ENCODE measurements around the gene SHROOM2.
"Not testable (repeated sequence)": the region's sequence is repeated elsewhere in the genome, so short reads cannot be mapped to it uniquely, and the experiment has no call there.

The SHROOM2 gene

DNA sequence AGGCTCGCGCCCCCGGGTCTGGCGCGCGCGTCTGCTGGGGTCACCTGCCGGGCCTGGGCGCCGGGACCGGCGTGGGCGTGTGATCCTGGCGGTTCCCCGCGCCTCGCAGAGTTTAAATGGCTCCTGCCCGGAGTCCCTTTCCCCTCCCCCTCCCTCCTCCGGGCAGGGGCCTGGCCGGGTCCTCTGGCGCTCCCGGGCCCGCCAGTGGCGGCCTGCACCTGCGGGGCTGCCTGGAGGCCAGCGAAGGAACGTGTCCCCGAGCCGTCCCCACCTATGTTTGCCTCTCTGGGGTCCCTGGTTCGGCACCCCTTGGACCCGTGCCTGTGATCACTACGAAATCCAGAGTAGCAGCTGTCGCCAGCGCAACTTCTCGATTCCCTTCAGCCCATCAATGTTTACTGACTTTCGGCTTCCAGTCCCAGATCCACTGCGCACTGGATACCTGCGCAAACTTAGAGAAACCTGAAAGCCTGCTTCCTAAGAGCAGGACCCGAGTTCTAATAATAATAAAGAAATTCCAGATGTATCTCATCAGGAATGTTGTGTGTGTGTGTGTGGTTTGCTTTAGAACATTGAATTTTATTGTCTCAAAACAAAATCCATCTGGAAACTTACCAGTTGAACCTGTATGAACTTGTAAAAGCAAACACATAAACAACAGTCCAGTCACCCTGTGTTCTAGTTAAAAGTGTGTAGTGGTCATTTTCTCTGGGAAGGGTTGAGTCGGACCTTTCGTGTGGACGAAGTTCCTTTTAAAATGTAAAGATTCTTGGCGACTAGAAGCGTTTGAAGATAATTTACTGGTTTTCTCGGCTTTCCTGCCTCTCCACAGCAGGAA is 788 bp downstream of the SHROOM2 start:
- DNase-seq: no peak

DNA sequence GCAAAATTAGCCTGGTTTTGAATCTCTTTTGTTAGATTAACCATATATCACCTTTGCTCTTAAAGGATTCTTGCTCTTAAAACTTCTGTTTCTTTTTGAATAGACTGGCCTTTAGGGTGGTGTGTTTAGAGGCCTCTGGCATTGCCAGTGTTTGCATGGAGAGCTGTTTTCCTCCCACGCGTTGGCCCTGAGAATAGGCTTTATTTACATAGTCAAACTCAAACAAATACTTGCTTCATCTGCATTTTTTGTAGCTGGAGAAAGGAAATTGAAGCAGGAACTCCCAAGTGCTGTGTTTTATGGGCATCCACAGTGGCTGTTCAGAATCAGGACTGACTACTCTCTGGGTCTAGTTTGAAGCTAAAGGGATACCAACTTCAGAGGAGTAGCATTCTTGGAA is 2.7 kb downstream of the SHROOM2 start:
- no peak for DNase-seq

DNA sequence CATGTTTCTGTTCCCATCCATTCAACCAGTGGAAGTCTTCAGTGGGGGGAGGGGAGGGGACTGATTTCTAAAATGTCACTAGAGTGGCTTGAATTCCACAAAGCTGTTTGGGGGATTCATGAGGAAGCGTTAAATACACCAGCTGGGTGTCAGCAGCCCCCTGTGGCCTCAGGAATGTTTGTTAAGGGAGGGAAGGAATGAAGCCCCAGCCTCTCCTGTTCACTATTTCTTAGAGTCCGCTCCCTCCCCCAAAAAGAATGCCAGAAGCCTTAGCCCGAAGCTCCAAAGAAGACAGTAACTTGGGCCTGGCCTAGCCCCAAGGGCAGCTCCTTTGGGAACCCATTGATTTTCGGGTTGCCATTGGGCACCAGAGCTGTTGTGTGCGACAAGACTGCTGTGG is 3.3 kb downstream of the SHROOM2 start:
- DNase-seq: no peak

DNA sequence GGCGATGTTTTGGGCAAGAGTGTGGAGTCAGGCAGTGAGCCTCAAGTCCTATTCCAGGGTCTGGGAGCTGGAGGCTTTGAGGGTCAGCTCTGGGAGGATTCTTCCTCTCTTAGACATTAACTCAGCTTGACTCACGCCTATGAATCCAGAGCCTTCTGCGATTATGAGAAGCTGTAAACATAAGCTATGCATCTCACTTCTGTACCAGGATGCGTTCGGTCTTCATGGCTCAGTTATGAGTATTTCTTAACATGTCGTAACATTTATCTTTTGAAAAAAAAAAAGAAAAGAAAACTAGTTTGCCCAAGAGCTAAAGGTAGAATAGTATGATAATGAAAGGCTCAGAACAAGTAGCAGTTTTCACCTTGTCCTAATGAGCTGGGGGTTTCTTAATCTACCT is 4.6 kb downstream of the SHROOM2 start:
- DNase-seq: no peak

DNA sequence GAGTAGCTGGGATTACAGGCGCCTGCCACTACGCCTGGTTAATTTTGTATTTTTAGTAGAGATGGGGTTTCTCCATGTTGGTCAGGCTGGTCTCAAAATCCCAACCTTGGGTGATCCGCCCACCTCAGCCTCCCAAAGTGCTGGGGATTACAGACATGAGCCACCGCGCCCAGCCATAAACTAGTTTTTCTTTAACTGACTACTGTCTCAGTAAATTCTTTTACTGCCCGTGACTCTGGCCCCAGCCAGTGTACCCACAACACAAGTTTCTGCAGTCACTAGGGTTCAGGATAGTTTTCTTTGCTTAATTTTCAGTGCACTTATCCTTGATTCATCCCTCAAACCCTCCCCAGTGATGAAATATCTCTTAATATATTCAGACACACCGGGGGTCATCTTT is 8.3 kb downstream of the SHROOM2 start:
- DNase-seq: no peak

DNA sequence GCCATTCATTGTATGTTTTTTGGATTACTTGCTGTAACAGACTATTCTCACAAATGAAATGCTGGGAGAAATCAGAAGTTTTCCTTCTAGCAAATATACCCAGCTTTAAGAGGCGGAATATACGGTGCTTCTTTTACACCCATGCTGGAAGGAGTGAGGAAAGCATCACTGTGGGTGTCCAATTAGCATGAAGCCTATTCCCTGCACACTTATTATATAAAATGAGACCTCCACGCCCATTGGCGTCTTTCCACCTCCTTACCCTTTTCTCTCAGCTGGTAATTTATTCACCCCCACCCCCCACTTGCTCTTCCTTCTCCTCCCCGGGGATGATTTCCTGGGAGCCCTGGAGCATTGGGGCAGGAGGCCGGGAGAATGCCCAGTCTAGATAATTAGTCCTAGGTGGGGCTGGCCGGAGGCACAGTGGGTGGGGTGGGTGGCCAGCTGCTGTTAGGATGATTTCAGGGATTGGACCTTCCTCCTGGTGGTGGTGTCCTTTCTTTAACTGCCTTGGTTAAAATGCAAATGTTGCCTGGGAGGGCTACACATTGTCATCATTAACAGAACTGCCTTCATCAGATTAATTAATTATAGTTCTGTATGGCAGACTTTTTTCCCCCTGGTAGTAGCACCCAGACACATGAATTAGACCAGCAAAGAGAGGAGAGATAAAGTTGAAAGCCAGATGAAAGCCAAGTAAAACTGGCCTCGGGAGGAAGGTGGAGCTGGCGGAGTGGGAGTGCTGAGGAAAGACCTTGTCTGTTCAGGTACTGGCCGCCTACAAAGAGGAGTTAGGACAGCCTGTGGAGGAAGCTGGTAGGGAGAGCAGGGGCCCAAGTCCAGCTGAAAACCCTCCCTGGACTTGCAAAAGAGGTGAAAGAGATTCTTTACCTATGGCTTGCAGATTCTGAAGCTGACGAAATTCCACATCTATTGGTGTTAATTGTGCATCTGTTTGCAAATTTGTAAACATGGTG is 11.4 kb downstream of the SHROOM2 start:
- DNase-seq: no peak

DNA sequence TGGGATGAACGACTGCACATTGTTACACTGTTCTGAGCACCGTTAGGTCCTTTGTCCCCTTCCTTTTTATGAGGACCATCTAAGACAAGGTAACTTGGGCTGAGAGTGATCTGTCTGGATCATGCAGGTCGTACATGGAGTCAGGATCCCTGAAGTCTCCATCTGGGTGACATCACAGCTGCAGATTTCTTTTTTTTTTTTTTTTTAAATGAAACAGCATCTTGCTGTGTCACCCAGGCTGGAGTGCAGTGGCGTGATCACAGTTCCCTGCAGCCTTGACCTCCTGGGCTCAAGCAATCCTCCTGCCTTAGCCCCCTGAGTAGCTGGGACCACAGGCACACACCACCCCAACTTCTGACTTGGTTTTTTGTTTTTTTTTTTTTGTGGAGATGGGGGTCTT is 16.5 kb downstream of the SHROOM2 start:
- no peak for DNase-seq

DNA sequence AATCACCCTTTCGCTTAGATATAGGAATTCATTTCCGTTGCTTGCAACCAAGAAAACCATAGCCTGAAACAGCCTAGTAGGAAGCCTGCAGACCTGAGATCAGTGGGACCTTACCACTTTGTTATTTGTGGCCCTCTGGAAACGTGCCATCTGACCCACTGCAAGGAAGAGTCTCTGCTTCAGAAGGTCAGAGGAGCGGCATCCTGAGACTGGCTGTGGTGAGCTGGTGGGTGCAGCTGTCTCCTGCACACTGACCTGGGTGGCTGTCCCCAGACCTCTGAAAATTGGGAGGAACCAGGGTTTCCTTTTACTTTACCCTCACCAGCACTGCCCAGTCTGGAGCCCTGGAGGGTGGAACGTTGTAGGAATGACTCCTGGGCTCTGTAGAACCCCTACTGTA is 18.2 kb downstream of the SHROOM2 start:
- DNase-seq: no peak

DNA sequence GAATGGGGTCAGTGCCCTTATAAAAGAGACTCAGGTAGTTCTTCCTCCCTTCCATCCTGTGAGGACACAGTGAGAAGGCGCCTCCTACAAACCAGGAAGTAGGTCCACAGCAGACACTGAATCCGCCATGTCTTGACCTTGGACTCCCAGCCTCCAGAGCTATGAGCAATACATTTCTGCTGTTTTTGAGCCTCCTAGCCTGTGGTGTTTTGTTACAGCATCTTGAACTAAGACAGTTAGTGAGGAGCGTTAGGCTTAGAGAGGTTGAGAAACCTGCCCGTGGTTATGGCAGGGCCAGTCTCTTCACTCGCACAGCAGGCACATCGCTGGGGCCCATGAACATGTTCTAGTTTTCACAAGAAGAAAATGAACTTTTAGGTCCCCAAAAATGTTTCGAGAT is 19.7 kb downstream of the SHROOM2 start:
- no peak for DNase-seq

DNA sequence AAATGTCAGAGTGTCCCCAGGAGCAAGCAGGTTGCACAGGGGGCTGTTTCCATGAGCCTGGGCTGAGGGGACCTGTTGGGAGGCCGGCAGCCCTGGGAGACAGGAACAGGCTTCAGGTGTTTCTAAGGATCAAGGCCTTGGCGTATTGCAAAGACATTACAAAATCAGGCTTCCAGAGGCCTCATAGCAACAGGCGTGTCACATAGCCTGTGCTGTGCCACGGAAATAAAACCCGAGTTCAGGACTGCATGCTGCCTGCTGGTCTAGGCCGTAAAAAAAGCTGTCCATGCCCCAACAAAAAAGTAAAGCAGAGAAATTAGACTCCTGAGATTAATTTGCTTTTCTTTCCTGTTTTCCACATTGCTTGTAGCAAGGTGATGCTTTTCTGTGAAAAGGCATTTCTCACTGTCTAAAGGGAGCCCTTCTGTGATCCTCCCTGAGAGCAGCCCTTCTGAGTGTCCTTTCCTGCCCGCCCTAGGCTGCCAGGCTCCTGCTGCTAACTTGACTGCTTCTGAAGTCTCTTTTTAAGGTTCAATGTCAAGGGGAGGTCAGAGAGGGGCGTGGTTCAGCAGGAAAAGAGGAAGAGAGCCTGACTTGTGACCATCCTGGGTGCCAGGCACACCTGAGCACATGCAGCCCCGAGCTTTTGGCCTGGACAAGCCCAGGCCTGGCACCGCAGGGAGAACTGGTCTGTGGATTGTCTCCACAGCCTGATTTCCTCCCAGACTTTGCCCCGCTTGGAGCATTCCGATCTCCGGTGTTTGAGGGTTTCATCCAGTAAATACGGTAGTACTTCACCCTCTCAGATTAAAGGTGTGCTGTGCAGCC is 21.3 kb downstream of the SHROOM2 start:
- no peak for DNase-seq

DNA sequence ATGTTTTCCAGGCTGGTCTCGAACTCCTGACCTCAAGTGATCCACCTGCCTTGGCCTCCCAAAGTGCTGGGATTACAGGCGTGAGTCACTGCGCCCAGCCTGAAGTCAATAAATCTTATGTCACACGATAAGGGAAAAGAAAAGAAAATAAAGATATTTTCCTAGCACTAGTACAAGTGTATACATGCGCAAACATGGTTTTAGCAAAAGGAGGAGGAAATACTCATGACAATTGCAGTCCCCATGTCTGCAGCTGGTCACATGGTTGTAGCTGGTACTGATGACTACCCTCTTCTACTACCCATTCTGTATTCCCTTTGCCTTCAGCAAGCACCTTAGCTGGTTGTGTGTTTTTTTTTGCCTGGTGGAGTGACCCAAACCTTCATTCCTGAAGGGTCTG is 23.6 kb downstream of the SHROOM2 start:
- not testable (repeated sequence) for DNase-seq

DNA sequence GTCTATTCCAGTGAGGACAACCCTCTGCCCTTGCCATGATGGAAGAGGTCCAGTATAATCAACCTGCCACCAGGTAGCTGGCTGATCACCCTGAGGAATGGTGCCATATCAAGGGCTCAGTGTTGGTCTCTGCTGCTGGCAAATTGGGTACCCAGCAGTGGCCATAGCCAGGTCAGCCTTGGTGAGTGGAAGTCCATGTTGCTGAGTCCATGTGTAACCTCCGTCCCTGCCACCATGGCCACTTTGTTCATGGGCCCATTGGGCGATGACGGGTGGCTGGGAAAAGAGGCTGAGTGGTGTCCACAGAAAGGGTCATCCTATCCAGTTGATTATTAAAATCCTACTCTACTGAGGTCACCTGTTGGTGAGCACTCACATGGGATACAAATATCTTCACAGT is 24.9 kb downstream of the SHROOM2 start:
- DNase-seq: not testable (repeated sequence)

DNA sequence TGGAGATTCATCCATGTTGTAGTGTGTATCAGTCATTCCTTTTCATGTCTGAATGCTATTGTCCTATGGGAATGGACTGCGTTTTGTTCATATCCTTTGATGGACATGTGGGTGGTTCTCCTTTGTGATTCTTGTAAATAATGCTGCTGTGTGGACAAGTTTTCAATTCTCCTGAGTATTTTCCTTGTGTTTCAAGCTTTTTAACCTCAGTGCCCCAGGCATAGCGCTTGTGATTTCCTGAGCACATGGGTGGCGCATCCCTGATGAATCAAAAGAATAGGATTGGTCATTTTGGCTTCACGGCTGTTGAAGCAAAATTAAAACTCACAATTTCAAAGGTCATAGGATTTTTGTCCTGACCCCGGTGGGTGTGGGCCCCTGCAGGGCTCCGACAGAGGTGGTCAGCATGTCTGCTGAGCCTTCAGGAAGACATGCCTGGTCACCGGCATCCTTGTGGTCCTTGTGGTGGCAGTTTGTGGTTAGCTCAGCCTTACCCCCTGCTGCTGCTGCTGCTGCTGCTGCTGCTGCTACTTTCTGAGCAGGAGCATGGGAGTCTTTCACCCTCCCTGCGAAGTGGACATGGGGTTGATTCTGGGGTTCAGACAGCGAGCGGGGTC is 30.0 kb downstream of the SHROOM2 start:
- no peak for DNase-seq

DNA sequence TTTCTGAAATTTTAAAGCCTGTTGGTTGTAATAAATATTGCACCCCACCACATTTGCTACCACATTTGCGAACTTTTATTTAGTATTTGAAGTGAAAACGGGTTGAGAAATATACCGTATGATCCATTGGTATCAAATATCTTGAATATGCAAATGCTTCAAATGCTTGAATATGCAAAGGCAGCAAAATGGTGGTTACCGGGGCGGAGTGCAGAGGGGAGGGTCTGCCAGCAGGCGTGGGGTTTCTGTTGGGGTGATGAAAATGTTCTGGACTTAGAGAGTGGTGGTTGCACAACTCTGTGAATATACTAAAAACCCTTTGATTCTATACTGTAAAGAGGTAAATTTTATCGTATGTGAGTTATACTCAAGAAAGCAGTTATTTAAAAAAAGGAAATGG is 35.3 kb downstream of the SHROOM2 start:
- DNase-seq: no peak

DNA sequence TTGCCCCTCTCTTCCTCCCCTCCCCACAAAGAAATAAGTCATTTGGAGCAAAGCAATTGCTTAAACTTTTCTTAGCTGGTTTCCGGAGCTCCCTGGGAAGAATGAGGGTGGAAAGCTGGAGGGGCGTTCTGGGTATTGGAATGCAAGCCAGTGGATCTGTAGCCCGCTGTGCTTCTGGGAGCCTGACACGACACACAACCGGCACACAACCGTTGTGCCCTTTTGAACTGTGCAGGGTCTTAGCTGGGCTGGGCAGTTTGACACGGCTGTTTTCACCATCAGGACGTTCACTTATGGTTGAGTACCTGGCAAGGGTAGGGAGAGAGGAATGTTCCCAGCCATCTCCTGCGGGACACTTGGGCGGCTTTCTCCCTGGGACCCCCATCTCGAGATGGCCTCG is 38.3 kb downstream of the SHROOM2 start:
- no peak for DNase-seq

DNA sequence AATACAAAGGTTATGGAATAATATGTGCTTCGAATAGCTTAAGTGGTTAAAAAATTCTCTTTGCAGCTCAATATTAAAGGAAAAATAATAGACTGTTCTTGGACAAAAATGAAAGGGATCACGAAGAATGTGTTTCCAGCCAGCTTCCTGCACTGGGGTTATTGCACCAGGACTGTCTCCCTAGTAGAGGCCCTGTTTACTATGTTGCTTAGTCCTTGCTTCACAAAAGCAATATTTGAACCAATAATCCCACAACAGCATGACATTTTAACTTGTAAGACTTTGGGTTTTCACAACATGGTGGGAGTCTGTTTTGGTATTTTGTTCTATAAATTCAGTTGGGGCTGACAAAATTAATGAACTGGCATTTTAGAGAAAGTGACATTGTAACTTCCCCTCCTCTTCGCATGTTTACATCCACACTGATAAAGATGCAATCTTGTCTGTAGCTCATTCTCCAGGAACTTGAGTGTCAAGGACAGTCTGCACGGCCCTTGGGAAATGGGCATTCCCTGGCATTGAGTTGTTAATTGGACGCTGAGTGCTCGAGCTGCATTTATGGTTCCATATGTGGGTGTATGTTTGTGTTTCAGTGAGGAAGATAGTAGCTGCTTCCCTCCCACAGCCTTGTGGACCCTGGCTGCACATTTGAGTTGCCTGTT is 39.0 kb downstream of the SHROOM2 start:
- DNase-seq: no peak

DNA sequence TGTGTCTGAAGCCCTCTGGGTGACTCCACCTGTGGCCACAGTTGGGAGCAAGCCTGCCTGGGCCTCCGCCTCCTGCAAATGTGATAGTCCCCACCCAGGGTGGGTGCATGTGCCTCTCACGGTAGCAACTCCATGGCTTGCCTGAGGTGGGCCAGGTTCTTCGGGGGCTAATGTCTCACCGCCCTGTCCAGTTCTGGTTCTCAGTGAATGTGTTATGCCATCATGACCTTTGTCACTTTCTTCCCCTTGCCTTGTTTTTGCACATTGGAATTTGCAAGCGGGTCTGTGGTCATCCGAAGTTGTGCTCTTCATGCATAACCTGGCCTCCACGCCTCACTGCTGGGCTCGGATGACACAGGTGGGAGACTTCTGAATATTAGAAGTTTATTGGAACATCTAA is 39.7 kb downstream of the SHROOM2 start:
- DNase-seq: no peak

DNA sequence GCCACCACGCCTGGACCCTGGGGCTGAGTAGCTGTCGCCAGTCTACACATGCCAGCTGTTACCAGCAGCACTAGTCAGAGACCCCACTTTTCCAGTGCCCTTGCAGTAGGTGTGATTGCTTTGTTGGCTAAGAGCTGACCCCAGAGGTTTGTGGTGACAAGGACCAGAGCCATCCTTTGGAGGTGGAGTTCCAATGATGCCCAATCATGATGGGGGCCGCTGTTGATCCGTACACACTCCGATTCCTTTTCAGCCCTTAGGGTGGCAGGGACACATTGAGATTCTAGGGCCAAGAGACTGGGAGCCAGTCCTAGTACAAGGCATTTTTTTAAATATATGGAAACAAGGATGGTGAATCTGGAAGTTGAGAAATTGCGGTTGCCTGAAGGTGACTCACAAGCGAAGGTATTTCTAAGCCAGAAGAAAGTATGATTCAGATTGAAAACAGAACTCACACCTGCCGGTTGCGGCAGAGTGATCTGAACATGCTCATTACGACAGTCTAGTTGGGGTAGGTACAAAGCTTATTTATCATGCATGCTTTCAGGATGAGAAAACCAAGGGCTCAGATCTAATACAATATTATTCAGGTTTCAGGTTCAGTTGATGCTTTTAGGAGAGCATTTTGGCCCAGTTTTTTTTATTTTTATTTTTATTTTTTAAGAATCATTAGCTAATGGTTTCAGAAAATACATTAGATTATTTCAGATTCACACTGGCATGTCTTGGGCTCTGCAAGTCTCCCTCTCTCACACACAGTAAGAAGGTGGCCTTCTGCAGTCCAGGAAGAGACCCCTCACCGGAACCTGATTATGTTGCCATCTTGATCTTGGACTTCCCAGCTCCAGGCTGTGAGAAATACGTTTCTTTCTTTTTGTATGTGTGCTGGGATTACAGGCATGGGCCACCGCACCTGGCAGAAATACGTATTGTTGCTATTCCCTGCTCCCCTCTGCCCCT is 43.4 kb downstream of the SHROOM2 start:
- no peak for DNase-seq

DNA sequence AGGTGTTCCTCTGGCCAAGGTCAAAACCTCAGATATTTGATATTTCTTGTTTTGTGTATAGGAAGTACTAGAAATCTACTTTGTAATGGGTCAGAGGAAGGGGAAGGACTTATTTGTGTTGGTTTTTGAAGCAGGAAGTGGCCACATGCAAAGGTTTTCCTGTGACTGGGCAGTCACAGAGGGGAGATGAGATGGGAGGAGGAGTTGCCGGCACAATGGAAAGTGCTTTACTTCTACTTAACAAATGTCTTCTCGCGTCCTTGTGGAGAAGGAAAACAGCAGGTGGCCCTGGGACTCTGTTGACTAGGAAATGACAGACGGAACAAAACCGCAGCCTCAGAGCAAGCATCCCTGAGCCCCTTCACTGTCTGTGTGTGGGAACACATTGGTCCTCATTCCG is 46.6 kb downstream of the SHROOM2 start:
- DNase-seq: no peak

DNA sequence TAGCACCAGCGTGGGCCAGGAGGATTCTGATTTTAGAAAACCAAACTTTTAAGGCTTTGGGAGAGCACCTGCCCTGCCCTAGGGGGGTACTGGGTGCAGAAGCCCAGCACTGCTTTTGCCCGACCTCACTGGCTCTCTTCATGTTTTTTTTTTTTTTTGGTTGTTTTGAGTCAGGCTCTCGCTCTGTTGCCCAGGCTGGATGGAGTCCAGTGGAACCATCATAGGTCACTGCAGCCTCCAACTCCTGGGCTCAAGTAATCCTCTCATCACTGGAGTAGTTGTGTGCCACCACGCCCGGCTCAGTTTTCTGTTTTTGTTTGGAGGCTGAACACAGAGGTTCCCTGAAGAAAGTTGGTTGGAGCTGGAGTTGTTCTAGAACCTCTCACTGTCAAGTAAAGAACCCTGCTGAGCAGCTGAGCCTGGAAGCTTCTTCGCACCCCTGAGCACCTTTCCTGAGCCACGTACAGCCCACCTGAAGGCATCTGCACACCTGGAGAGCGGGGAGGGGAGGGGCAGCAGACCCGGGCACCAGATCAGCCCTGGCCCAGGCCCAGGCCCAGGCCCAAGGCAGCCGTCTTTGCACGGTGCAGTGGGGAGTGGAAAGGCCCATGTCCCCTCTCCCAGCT is 49.5 kb downstream of the SHROOM2 start:
- DNase-seq: no peak

Measured in bone marrow (tissue), 2 donors.